ENCODE data around the gene ARHGEF6. TPM values are rescaled to one million over a fixed set of nuclear protein-coding genes. Genes with fewer than 3 reads are reported as not detected.

ARHGEF6 gene
- total and polyA plus RNA-seq, 10 donors, result 13.1 to 70.1 (median 55.8) TPM

GRCh38 chrX:136754651-136755050 is 26.1 kb downstream of the ARHGEF6 start:
- Histone ChIP-seq H3K9me3 (no peaks in the 10 kb centered on the region), H3K4me3 (no peak overlapping the region), H3K36me3 (no peaks in the 10 kb centered on the region), H3K27ac (peak overlapping the region in 4 of 8 donors; percentile 10 to 59 (median 34)), H3K4me1 (peaks cover 0 to 69% (median 11%) of the 10 kb centered on the region in 6 donors), H3K27me3 (replicated peaks in 1 of 7) (no peaks in the 10 kb centered on the region)
- intact Hi-C loops (cut with DNase I; ENCODE audit: low total_unique reads), result no loop called here
- DNase-seq, result peak; percentile 80
- TF ChIP-seq, protein P1, sequence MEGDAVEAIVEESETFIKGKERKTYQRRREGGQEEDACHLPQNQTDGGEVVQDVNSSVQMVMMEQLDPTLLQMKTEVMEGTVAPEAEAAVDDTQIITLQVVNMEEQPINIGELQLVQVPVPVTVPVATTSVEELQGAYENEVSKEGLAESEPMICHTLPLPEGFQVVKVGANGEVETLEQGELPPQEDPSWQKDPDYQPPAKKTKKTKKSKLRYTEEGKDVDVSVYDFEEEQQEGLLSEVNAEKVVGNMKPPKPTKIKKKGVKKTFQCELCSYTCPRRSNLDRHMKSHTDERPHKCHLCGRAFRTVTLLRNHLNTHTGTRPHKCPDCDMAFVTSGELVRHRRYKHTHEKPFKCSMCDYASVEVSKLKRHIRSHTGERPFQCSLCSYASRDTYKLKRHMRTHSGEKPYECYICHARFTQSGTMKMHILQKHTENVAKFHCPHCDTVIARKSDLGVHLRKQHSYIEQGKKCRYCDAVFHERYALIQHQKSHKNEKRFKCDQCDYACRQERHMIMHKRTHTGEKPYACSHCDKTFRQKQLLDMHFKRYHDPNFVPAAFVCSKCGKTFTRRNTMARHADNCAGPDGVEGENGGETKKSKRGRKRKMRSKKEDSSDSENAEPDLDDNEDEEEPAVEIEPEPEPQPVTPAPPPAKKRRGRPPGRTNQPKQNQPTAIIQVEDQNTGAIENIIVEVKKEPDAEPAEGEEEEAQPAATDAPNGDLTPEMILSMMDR (IDR thresholded peaks at IDR 0.05 in 8 of 11, conservative IDR thresholded peaks at IDR 0.05 in 3 of 11), result no peak
- peak in 1 of 3 donors; percentile 26 for TF ChIP-seq POLR2AphosphoS5 (IDR thresholded peaks at IDR 0.05)
- 36 to 58% (median 49%) methylated on average over 3 of the region's 3 CpGs for WGBS, 5 donors

DNA sequence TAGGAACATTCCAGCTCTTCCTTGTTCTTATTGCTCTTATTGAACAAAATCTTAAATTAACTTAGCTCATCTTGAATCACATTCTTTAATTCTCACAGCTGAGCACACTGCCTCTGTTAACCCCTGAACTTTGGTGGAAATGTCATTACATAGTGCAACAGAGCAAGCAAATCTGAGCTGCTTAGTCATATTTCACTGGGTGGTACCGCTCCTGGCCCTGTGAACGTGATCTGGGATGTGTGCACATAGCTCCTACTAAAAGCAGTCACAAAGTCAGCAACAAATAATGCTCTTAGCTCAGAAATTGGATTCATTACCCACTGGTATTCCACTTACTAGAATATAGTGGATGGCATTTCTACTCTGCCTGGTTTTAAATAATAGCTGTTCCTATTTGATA is 27.9 kb downstream of the ARHGEF6 start:
- Histone ChIP-seq H3K9me3 (no peaks in the 10 kb centered on the region), H3K27me3 (replicated peaks in 1 of 7) (no peaks in the 10 kb centered on the region), H3K4me3 (no peak overlapping the region), H3K27ac (no peak overlapping the region), H3K36me3 (no peaks in the 10 kb centered on the region), H3K4me1 (peaks cover 0 to 76% (median 17%) of the 10 kb centered on the region in 6 donors)
- no peak for DNase-seq
- TF ChIP-seq POLR2A (IDR thresholded peaks at IDR 0.05) (no peak), POLR2AphosphoS5 (IDR thresholded peaks at IDR 0.05) (no peak)
- TF ChIP-seq, protein P1 (IDR thresholded peaks at IDR 0.05 in 8 of 11, conservative IDR thresholded peaks at IDR 0.05 in 3 of 11), result no peak
- intact Hi-C loops (cut with DNase I; ENCODE audit: low total_unique reads), result no loop called here
- 48 to 75% (median 63%) methylated on average over 2 of the region's 2 CpGs for WGBS, 5 donors

DNA sequence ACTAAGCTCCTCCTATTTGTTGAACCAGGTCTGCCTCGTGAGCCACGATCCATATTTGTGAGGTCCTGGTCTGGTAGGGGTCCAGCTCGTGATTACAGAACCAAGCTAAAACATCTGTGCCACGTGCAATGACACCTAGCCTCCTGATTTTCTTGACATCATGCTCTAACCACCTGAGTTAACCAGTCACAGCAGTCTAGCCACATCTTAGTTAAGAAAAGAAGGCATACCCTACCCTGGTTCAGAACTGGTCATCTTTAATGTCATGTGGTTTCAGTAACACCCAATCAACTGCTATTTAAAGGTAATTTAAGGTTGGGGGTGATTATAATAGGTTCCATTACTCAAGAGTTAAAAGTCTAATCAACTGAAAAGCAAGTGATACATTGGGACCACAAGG is 28.4 kb downstream of the ARHGEF6 start:
- H3K4me3 ChIP-seq, result no peak overlapping the region
- WGBS, 5 donors, result 68 to 95% (median 88%) methylated on average over 4 of the region's 4 CpGs
- no peaks in the 10 kb centered on the region for H3K9me3 ChIP-seq
- H3K4me1 ChIP-seq, result peaks cover 0 to 81% (median 19%) of the 10 kb centered on the region in 6 donors
- intact Hi-C loops (cut with DNase I; ENCODE audit: low total_unique reads), result no loop called here
- TF ChIP-seq POLR2AphosphoS5 (IDR thresholded peaks at IDR 0.05), result no peak
- no peak overlapping the region for H3K27ac ChIP-seq
- DNase-seq, result no peak
- H3K36me3 ChIP-seq, result no peaks in the 10 kb centered on the region
- no peaks in the 10 kb centered on the region for H3K27me3 ChIP-seq (replicated peaks in 1 of 7)

GRCh38 chrX:136750364-136750763 is 30.4 kb downstream of the ARHGEF6 start:
- 51 to 68% (median 61%) methylated on average over 2 of the region's 2 CpGs for WGBS, 5 donors
- no peaks in the 10 kb centered on the region for H3K9me3 ChIP-seq
- no peaks in the 10 kb centered on the region for H3K27me3 ChIP-seq (replicated peaks in 1 of 7)
- no peak for TF ChIP-seq POLR2A (IDR thresholded peaks at IDR 0.05)
- TF ChIP-seq, protein P1 (IDR thresholded peaks at IDR 0.05 in 8 of 11, conservative IDR thresholded peaks at IDR 0.05 in 3 of 11), result no peak
- no peak for TF ChIP-seq POLR2AphosphoS5 (IDR thresholded peaks at IDR 0.05)
- no peak for DNase-seq
- H3K27ac ChIP-seq, result peak overlapping the region in 1 of 8 donors; percentile 5
- H3K4me3 ChIP-seq, result no peak overlapping the region
- no peaks in the 10 kb centered on the region for H3K36me3 ChIP-seq
- peaks cover 4 to 89% (median 30%) of the 10 kb centered on the region in 6 donors for H3K4me1 ChIP-seq
- intact Hi-C loops (cut with DNase I; ENCODE audit: low total_unique reads), result no loop called here

Data from spleen (tissue), 11 donors.